Hepatocyte (in vitro differentiated cells): Measurements from ENCODE around the gene POU2F2.

Experiments
- CTCF ChIP-seq: fragments of 200-600 bp; sonication (generic); IDR thresholded peaks from 2 replicates; pipeline ENCODE4 v1.5.1; 2016; ENCODE audit warnings: antibody characterized with exemption, mild to moderate bottlenecking; ENCODE audit not compliant: poor library complexity
- EZH2 ChIP-seq: fragments of 200-600 bp; sonication (generic); IDR thresholded peaks from 2 replicates; pipeline ENCODE4 v1.6.1; 2016; ENCODE audit warnings: antibody characterized with exemption, mild to moderate bottlenecking, borderline replicate concordance
- EZH2phosphoT487 ChIP-seq: fragments of 200-600 bp; sonication (generic); IDR thresholded peaks from one replicate; pipeline ENCODE4 v1.6.1; 2018; ENCODE audit warnings: antibody characterized with exemption, mild to moderate bottlenecking, low read depth, moderate library complexity; ENCODE audit not compliant: unreplicated experiment, severe bottlenecking

GRCh38 chr19:42125536-42125935, 6.7 kb downstream of the POU2F2 start:
- no peak for TF ChIP-seq EZH2phosphoT487
- TF ChIP-seq CTCF: no peak
- TF ChIP-seq EZH2: no peak
